H1 (cell line): ENCODE measurements around the gene NR2C2. TPM values are rescaled to one million over a fixed set of nuclear protein-coding genes. Genes with fewer than 3 reads are reported as not detected.

ENCODE experiments used
- CTCF ChIA-PET: fragments of 300-600 bp; sonication (Branson Sonifier 250); formaldehyde crosslinking; loops from one replicate; lab custom pipeline; 2021; ENCODE audit not compliant: partially characterized antibody; lab: Charles Lee
- POLR2A ChIA-PET: fragments of 300-600 bp; sonication (Branson Sonifier 250); formaldehyde crosslinking; loops from one replicate; lab custom pipeline; 2021; ENCODE audit warnings: inconsistent platforms; ENCODE audit not compliant: partially characterized antibody; lab: Charles Lee
- DNase-seq, 2 experiments: peaks; one replicate each; pipeline versions ENCODE4 v3.0.0 to v3.0.0-alpha.2; 2010 to 2022; ENCODE audit warnings: low spot score in 2 of 2, low read depth in 1 of 2, mixed read lengths in 1 of 2
- FAIRE-seq: peaks from 2 replicates; lab custom pipeline; 2011; peaks lifted over from hg19 to GRCh38; lab: Jason Lieb, UNC
- H2AFZ ChIP-seq: 2 replicates; pipeline ENCODE4 v1.8.1; 2012; ENCODE audit warnings: low read length, inconsistent platforms
- H2AK5ac ChIP-seq: 2 replicates; pipeline ENCODE4 v1.6.1; 2013; ENCODE audit warnings: low read depth, low read length
- H2BK120ac ChIP-seq: replicated peaks from 2 replicates; pipeline ENCODE3; 2013; ENCODE audit warnings: low read depth, low read length, inconsistent platforms
- H2BK12ac ChIP-seq: 2 replicates; pipeline ENCODE4 v1.6.1; 2013; ENCODE audit warnings: low read depth, low read length
- H2BK15ac ChIP-seq: 2 replicates; pipeline ENCODE4 v1.6.1; 2013; ENCODE audit warnings: low read length
- H2BK20ac ChIP-seq: 2 replicates; pipeline ENCODE4 v1.6.1; 2013; ENCODE audit warnings: low read length
- H2BK5ac ChIP-seq: 2 replicates; pipeline ENCODE4 v1.6.1; 2013; ENCODE audit warnings: low read depth, low read length
- H3K14ac ChIP-seq: 2 replicates; pipeline ENCODE4 v1.6.1; 2013; ENCODE audit warnings: inconsistent platforms; ENCODE audit not compliant: insufficient read length
- H3K18ac ChIP-seq: 2 replicates; pipeline ENCODE4 v1.6.1; 2013; ENCODE audit warnings: low read length; ENCODE audit errors: extremely low read depth
- H3K23ac ChIP-seq: 2 replicates; pipeline ENCODE4 v1.6.1; 2013; ENCODE audit warnings: inconsistent platforms; ENCODE audit not compliant: insufficient read length
- H3K23me2 ChIP-seq: 2 replicates; pipeline ENCODE4 v1.6.1; 2013; ENCODE audit warnings: low read depth, low read length
- H3K27ac ChIP-seq: 2 replicates; pipeline ENCODE4 v1.6.1; 2011; ENCODE audit warnings: low read depth, low read length, inconsistent platforms
- H3K27me3 ChIP-seq, 4 experiments: replicated peaks in 1 of 4; 1 replicate in 1 of 4; 2 replicates in 3 of 4; pipeline versions ENCODE4 v1.6.1 to v1.8.1; 2011 to 2013; ENCODE audit warnings: low read length in 3 of 4, mild to moderate bottlenecking in 3 of 4, inconsistent platforms in 2 of 4, mixed read lengths in 2 of 4, moderate library complexity in 1 of 4; ENCODE audit not compliant: control insufficient read depth in 3 of 4, insufficient read depth in 3 of 4; ENCODE audit errors: extremely low read depth in 1 of 4
- H3K36me3 ChIP-seq, 4 experiments: 2 replicates each; pipeline versions ENCODE4 v1.6.1 to v1.8.1; 2011 to 2013; ENCODE audit warnings: mild to moderate bottlenecking in 4 of 4, low read length in 3 of 4, moderate library complexity in 2 of 4, control low read depth in 1 of 4, inconsistent platforms in 1 of 4; ENCODE audit not compliant: insufficient read depth in 4 of 4, control insufficient read depth in 2 of 4
- H3K4ac ChIP-seq: replicated peaks from 2 replicates; pipeline ENCODE3; 2013; ENCODE audit warnings: low read length, low read depth, mixed read lengths, inconsistent platforms; ENCODE audit not compliant: insufficient read length
- H3K4me1 ChIP-seq, 4 experiments: replicated peaks in 1 of 4; 1 replicate in 1 of 4; 2 replicates in 3 of 4; pipeline versions ENCODE4 v1.6.1 to v1.8.1; 2011 to 2013; ENCODE audit warnings: low read length in 3 of 4, inconsistent platforms in 2 of 4, mixed read lengths in 1 of 4; ENCODE audit not compliant: insufficient read depth in 4 of 4, control insufficient read depth in 3 of 4
- H3K4me2 ChIP-seq, 2 experiments: 2 replicates each; pipeline versions ENCODE4 v1.6.1 to v1.8.1; 2011 to 2013; ENCODE audit warnings: low read depth in 2 of 2, low read length in 2 of 2, control low read depth in 1 of 2, inconsistent platforms in 1 of 2, mild to moderate bottlenecking in 1 of 2; ENCODE audit not compliant: insufficient read depth in 1 of 2
- H3K4me3 ChIP-seq, 4 experiments: fragments of 200-600, 300-600 bp in 1 of 4; sonication (generic), shearing (Covaris generic), sonication (Bioruptor Twin) in 1 of 4; 2 replicates each; pipeline versions ENCODE4 v1.5.1 to v1.8.1; 2011 to 2016; ENCODE audit warnings: low read length in 4 of 4, low read depth in 3 of 4, control low read depth in 2 of 4, inconsistent platforms in 2 of 4, mild to moderate bottlenecking in 2 of 4, mixed read lengths in 1 of 4, moderate library complexity in 1 of 4; ENCODE audit not compliant: insufficient read depth in 2 of 4; ENCODE audit errors: extremely low read depth in 1 of 4
- H3K56ac ChIP-seq: replicated peaks from 2 replicates; pipeline ENCODE3; 2013; ENCODE audit warnings: low read depth, mild to moderate bottlenecking, mixed read lengths, low read length, inconsistent platforms; ENCODE audit not compliant: insufficient read length
- H3K79me1 ChIP-seq: 2 replicates; pipeline ENCODE4 v1.6.1; 2013; ENCODE audit warnings: low read depth, low read length, control low read depth
- H3K79me2 ChIP-seq, 2 experiments: 2 replicates each; pipeline versions ENCODE4 v1.6.1 to v1.8.1; 2012 to 2013; ENCODE audit warnings: low read length in 2 of 2, mild to moderate bottlenecking in 2 of 2, inconsistent platforms in 1 of 2; ENCODE audit not compliant: insufficient read depth in 2 of 2, control insufficient read depth in 1 of 2
- H3K9ac ChIP-seq, 4 experiments: replicated peaks in 1 of 4; 1 replicate in 1 of 4; 2 replicates in 3 of 4; pipeline versions ENCODE4 v1.6.1 to v1.8.1; 2011 to 2013; ENCODE audit warnings: low read depth in 3 of 4, low read length in 3 of 4, control low read depth in 2 of 4, mild to moderate bottlenecking in 2 of 4, moderate library complexity in 2 of 4, inconsistent platforms in 1 of 4; ENCODE audit errors: extremely low read depth in 1 of 4
- H3K9me3 ChIP-seq, 2 experiments: 2 replicates each; pipeline versions ENCODE4 v1.6.1 to v1.8.1; 2012 to 2013; ENCODE audit warnings: mild to moderate bottlenecking in 2 of 2, moderate library complexity in 2 of 2, control low read depth in 1 of 2, inconsistent platforms in 1 of 2, low read depth in 1 of 2, low read length in 1 of 2, mixed read lengths in 1 of 2; ENCODE audit not compliant: insufficient read depth in 2 of 2
- H4K20me1 ChIP-seq, 2 experiments: replicated peaks in 1 of 2; 2 replicates each; pipeline versions ENCODE3 to v1.8.1; 2011 to 2013; ENCODE audit warnings: inconsistent platforms in 2 of 2, low read length in 2 of 2, mild to moderate bottlenecking in 1 of 2; ENCODE audit not compliant: insufficient read depth in 2 of 2, control insufficient read depth in 1 of 2
- H4K5ac ChIP-seq: 2 replicates; pipeline ENCODE4 v1.6.1; 2013; ENCODE audit warnings: low read length, low read depth, mixed read lengths, inconsistent platforms; ENCODE audit not compliant: insufficient read length
- H4K8ac ChIP-seq: 2 replicates; pipeline ENCODE4 v1.8.0; 2013; ENCODE audit warnings: mild to moderate bottlenecking, moderate library complexity, low read length, inconsistent platforms; ENCODE audit not compliant: insufficient read depth; ENCODE audit errors: extremely low read depth
- H4K91ac ChIP-seq: replicated peaks from 2 replicates; pipeline ENCODE3; 2013; ENCODE audit warnings: low read length, mixed read lengths, inconsistent platforms; ENCODE audit not compliant: insufficient read length
- KDM1A ChIP-seq: fragments of 200-600, 300-600 bp; sonication (generic); IDR thresholded peaks from 2 replicates; pipeline ENCODE4 v1.7.1; 2016; ENCODE audit warnings: mild to moderate bottlenecking, low read length, borderline replicate concordance
- KDM5A ChIP-seq: fragments of 200-600 bp; IDR thresholded peaks from 2 replicates; pipeline ENCODE4 v1.7.1; 2012; ENCODE audit warnings: mild to moderate bottlenecking, low read length, inconsistent platforms, mixed read lengths
- MAFK ChIP-seq: IDR thresholded peaks from 2 replicates; pipeline ENCODE4 v1.6.1; 2012; ENCODE audit warnings: low read depth, mild to moderate bottlenecking, improper control_type of control experiment, low read length
- RBBP5 ChIP-seq: IDR thresholded peaks from 2 replicates; pipeline ENCODE4 v1.7.1; 2012; ENCODE audit warnings: low read depth, mild to moderate bottlenecking, inconsistent platforms, low read length, moderate library complexity, borderline replicate concordance
- RXRA ChIP-seq: IDR thresholded peaks from 2 replicates; pipeline ENCODE4 v1.6.1; 2011; ENCODE audit warnings: low read depth, mild to moderate bottlenecking, low read length, moderate library complexity; ENCODE audit not compliant: insufficient read depth
- SRF ChIP-seq: IDR thresholded peaks from 2 replicates; pipeline ENCODE4 v1.6.1; 2011; ENCODE audit warnings: mild to moderate bottlenecking, low read depth, low read length, moderate library complexity
- WGBS, 2 experiments: shearing (Covaris generic) in 1 of 2; methylation state at CpG; one replicate each; pipeline versions ENCODE4 v1.1.6 to v1.1.7; 2013 to 2015; ENCODE audit warnings: low lambda C conversion rate in 2 of 2, mixed read lengths in 2 of 2, inconsistent platforms in 1 of 2, low coverage in 1 of 2, missing lambda C conversion rate in 1 of 2; ENCODE audit not compliant: insufficient replicate concordance in 2 of 2, insufficient coverage in 1 of 2, insufficient read length in 1 of 2; ENCODE audit errors: extremely low coverage in 1 of 2, missing lambda C conversion rate in 1 of 2; 5-methylcytosine and 5-hydroxymethylcytosine counted together
- polyA plus RNA-seq, 7 experiments: library from polyadenylated mRNA; depleted of rRNA in 3 of 7; stranded (reverse) in 5 of 7; unstranded in 2 of 7; fragments of >200 nt in 5 of 7; fragments of 200-250 nt in 2 of 7; gene quantifications; 1 replicate in 5 of 7; 2 replicates in 1 of 7; 4 replicates in 1 of 7; pipeline versions ENCODE4 v1.2.1 to v1.2.3, GENCODE V29; 2011 to 2013; ENCODE audit warnings: missing spikeins in 2 of 7, mixed read lengths in 2 of 7
- total RNA-seq: library from RNA; stranded (reverse); fragmentation: NEBNext Ultra II Directional; extraction: Animal tissue kit (Norgen Biotek cat#: 25700); gene quantifications from 2 replicates; pipeline ENCODE4 v1.2.1, GENCODE V29; 2021

Gene NR2C2
- total and polyA plus RNA-seq, 2 of the 8 experiments (the other 6 are each of a cell fraction or from before 2014, with no cell fraction given): 16.6 to 44.4 TPM

GRCh38 chr3:14905055-14905657 lies 42.2 kb upstream of the NR2C2 start:
- Histone ChIP-seq H3K4ac (no peak overlapping the region), H3K14ac (no peak overlapping the region), H3K9me3 (0 out of 4 replicates have a peak, but pooled peaks cover 0 to 4% of the 10 kb centered on the region in 2 experiments), H2AK5ac (no peak overlapping the region), H3K56ac (no peak overlapping the region), H3K27me3 (no peaks in the 10 kb centered on the region), H3K36me3 (peaks cover 0 to 2% (median 0%) of the 10 kb centered on the region in 4 experiments; a peak in 1 of 8 replicates), H2BK120ac (no peak overlapping the region), H3K18ac (no peak overlapping the region), H4K5ac (no peak overlapping the region), H4K91ac (no peak overlapping the region), H3K27ac (no peak overlapping the region), H4K20me1 (no peaks in the 10 kb centered on the region), H2BK12ac (no peak overlapping the region), H3K79me2 (no peaks in the 10 kb centered on the region), H3K4me1 (peaks cover 3 to 15% (median 13%) of the 10 kb centered on the region in 4 experiments), H3K9ac (no peak overlapping the region), H4K8ac (no peak overlapping the region), H3K23me2 (no peaks in the 10 kb centered on the region), H3K4me3 (no peak overlapping the region), H3K23ac (no peak overlapping the region), H2BK15ac (no peak overlapping the region), H2AFZ (no peak overlapping the region), H3K79me1 (no peaks in the 10 kb centered on the region), H2BK5ac (no peak overlapping the region), H3K4me2 (no peak overlapping the region), H2BK20ac (no peak overlapping the region)
- TF ChIP-seq RXRA (no peak), KDM1A (no peak), MAFK (no peak), KDM5A (no peak), SRF (no peak), RBBP5 (no peak)
- FAIRE-seq (no peak), DNase-seq (no peak)
- WGBS, 2 experiments: 84% methylated on average over 6 of the region's 6 CpGs; no CpG with 5 or more reads in 1 of the 2 experiments
- POLR2A ChIA-PET: no interaction called here
- CTCF ChIA-PET: interaction anchor here (1.0 to 23.5 kb wide), 5 partner anchors 12 to 121 kb away, joined by 3 to 337 read pairs (median 4); no protein-coding TSS in a partner anchor
